HepG2 (cell line): ENCODE results near the gene LIN28B. TPM values are rescaled to one million over a fixed set of nuclear protein-coding genes. Genes with fewer than 3 reads are reported as not detected.
A peak's percentile ranks its signal among the peaks of the same experiment; 100 is the strongest.

Source experiments
- CC2D1A ChIP-seq: sonication (generic); formaldehyde crosslinking; IDR thresholded peaks from 2 replicates; pipeline ENCODE4 v1.8.1; 2023; ENCODE audit warnings: mild to moderate bottlenecking, missing genetic modification reagents
- NCOA1 ChIP-seq: sonication (generic); formaldehyde crosslinking; IDR thresholded peaks from 2 replicates; pipeline ENCODE4 v1.9.0; 2021; ENCODE audit warnings: missing genetic modification reagents
- NFIB ChIP-seq: sonication (generic); formaldehyde crosslinking; IDR thresholded peaks from 2 replicates; pipeline ENCODE4 v1.9.0; 2021; ENCODE audit warnings: missing genetic modification reagents, mild to moderate bottlenecking, borderline replicate concordance
- RFXAP ChIP-seq: sonication (generic); formaldehyde crosslinking; IDR thresholded peaks from 2 replicates; pipeline ENCODE4 v1.4.0; 2020; ENCODE audit warnings: missing genetic modification reagents, borderline replicate concordance
- SETDB1 ChIP-seq: sonication (generic); formaldehyde crosslinking; IDR thresholded peaks from 2 replicates; pipeline ENCODE4 v1.5.1; 2020; ENCODE audit warnings: missing genetic modification reagents, mild to moderate bottlenecking, borderline replicate concordance
- SRY ChIP-seq: sonication (generic); formaldehyde crosslinking; IDR thresholded peaks from 2 replicates; pipeline ENCODE4 v1.8.0; 2022; ENCODE audit warnings: mild to moderate bottlenecking, missing genetic modification reagents
- ZBTB3 ChIP-seq: sonication (generic); formaldehyde crosslinking; IDR thresholded peaks from 2 replicates; pipeline ENCODE4 v1.4.0; 2020; ENCODE audit warnings: low read depth, mild to moderate bottlenecking, moderate library complexity, missing genetic modification reagents, borderline replicate concordance
- ZNF350 ChIP-seq: sonication (generic); formaldehyde crosslinking; IDR thresholded peaks from 2 replicates; pipeline ENCODE4 v1.4.0; 2020; ENCODE audit warnings: mild to moderate bottlenecking, low read depth, missing genetic modification reagents, borderline replicate concordance
- ZNF407 ChIP-seq: sonication (generic); formaldehyde crosslinking; IDR thresholded peaks from one replicate; pipeline ENCODE4 v1.5.1; 2020; ENCODE audit warnings: mild to moderate bottlenecking, missing genetic modification reagents; ENCODE audit errors: not compliant biosample characterization
- ZNF598 ChIP-seq: sonication (generic); formaldehyde crosslinking; IDR thresholded peaks from 2 replicates; pipeline ENCODE4 v1.5.1; 2020; ENCODE audit warnings: mild to moderate bottlenecking, missing genetic modification reagents, borderline replicate concordance
- polyA plus RNA-seq, 8 experiments: library from polyadenylated mRNA; depleted of rRNA in 3 of 8; stranded (reverse) in 7 of 8; unstranded in 1 of 8; fragments of >200 nt; fragmentation: Illumina TruSeq in 4 of 8; extraction: Trizol in 4 of 8; gene quantifications; 2 replicates each; pipeline versions ENCODE4 v1.2.1 to v1.2.3, GENCODE V29; 2011 to 2016; ENCODE audit warnings: low read depth in 4 of 8, missing spikeins in 1 of 8, mixed read lengths in 1 of 8; ENCODE audit not compliant: insufficient read depth in 1 of 8
- total RNA-seq, 5 experiments: library from RNA; depleted of rRNA; stranded (reverse); fragments of >200 nt; fragmentation: Illumina TruSeq; extraction: Trizol; gene quantifications; 2 replicates each; pipeline ENCODE4 v1.2.3, GENCODE V29; 2016; ENCODE audit warnings: low read depth in 1 of 5
- TF ChIP-seq, protein P1 (sequence below): sonication (generic); formaldehyde crosslinking; IDR thresholded peaks from 2 replicates; pipeline ENCODE4 v1.5.1; 2020; ENCODE audit warnings: mild to moderate bottlenecking, missing genetic modification reagents, moderate library complexity

The LIN28B gene
- total and polyA plus RNA-seq, 2 of the 13 experiments (the other 11 are each of a cell fraction or from before 2014, with no cell fraction given), result 14.5 to 56.8 TPM

DNA sequence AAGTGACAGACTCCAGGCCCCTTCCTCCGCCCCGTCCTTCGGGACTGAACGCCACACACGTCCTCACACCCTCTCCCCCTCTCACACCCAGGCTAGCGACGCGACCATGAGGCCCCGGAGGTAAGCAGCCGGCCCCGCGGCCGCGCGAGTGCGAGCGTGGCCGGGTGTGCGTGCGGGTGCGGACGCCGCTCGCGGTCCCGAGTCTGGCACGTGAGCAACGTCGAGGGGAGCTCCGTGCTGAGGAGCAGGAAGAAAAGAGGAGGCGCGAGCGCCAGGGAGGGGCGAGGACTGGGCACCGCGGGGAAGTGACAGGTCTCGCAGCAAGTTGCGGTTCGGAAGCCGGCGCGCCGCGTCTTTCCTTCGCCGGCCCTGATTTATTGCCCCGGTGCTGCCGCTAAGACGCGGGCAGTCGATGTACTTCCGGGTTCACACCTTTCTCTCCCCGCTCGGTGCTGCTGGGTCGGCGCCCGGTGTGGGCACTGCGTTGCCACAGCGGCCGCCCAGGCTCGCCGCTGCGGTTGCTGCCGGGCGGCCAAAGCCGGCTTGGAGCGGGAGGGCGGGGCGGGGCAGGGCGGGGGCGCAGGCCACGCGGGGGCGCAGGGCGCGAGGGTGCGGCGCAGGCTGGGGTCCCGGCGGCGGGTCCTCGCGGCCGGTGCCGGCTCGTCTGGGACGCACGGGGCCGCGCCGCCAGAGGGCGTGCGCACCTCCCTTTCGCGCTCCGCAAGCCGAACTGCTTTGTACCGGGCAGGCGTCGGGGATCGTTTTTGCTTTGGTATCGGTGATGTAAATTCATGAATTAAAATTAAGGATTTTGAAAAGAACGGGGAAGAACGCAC is 15.8 kb upstream of the LIN28B start (continued):
- TF ChIP-seq NCOA1 (peak; percentile 45; the same call in 1 of the 2 replicates), ZNF350 (CRISPR knock-in tag) (peak; percentile 71; the same call in 1 of the 2 replicates), SETDB1 (CRISPR knock-in tag) (no peak), CC2D1A (0 out of 2 replicates have a peak, but pooled peaks have one; percentile 56), ZBTB3 (no peak), ZNF407 (CRISPR knock-in tag) (peak; percentile 35), RFXAP (CRISPR knock-in tag) (0 out of 2 replicates have a peak, but pooled peaks have one; percentile 23), SRY (CRISPR knock-in tag) (peak; percentile 74; the same call in 1 of the 2 replicates), ZNF598 (CRISPR knock-in tag) (peak; percentile 87; the same call in 1 of the 2 replicates), NFIB (peak; percentile 90; the same call in 1 of the 2 replicates)
- TF ChIP-seq, protein P1, sequence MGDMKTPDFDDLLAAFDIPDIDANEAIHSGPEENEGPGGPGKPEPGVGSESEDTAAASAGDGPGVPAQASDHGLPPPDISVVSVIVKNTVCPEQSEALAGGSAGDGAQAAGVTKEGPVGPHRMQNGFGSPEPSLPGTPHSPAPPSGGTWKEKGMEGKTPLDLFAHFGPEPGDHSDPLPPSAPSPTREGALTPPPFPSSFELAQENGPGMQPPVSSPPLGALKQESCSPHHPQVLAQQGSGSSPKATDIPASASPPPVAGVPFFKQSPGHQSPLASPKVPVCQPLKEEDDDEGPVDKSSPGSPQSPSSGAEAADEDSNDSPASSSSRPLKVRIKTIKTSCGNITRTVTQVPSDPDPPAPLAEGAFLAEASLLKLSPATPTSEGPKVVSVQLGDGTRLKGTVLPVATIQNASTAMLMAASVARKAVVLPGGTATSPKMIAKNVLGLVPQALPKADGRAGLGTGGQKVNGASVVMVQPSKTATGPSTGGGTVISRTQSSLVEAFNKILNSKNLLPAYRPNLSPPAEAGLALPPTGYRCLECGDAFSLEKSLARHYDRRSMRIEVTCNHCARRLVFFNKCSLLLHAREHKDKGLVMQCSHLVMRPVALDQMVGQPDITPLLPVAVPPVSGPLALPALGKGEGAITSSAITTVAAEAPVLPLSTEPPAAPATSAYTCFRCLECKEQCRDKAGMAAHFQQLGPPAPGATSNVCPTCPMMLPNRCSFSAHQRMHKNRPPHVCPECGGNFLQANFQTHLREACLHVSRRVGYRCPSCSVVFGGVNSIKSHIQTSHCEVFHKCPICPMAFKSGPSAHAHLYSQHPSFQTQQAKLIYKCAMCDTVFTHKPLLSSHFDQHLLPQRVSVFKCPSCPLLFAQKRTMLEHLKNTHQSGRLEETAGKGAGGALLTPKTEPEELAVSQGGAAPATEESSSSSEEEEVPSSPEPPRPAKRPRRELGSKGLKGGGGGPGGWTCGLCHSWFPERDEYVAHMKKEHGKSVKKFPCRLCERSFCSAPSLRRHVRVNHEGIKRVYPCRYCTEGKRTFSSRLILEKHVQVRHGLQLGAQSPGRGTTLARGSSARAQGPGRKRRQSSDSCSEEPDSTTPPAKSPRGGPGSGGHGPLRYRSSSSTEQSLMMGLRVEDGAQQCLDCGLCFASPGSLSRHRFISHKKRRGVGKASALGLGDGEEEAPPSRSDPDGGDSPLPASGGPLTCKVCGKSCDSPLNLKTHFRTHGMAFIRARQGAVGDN (CRISPR knock-in tag), result peak; percentile 98
